Skin of body (tissue), 2 donors: Measurements from ENCODE around the gene ID1. TPM values are rescaled to one million over a fixed set of nuclear protein-coding genes. Genes with fewer than 3 reads are reported as not detected.
"Not testable (repeated sequence)": the region's sequence is repeated elsewhere in the genome, so short reads cannot be mapped to it uniquely, and the experiment has no call there.

ENCODE experiments used
- DNase-seq: peaks from one replicate; lab custom pipeline; 2025; lab: John Stamatoyannopoulos, UW
- total RNA-seq: library from RNA; depleted of rRNA; stranded (reverse); fragments of >200 nt; gene quantifications from one replicate; pipeline ENCODE4 v1.2.3, GENCODE V29; 2014

The ID1 gene
- total RNA-seq, 1 donor from 2014 or later = 130 TPM

- DNase-seq = no peak
Measured at GRCh38 chr20:31597481-31597855, 7.6 kb upstream of the ID1 start.

GRCh38 chr20:31602431-31602778, 2.7 kb upstream of the ID1 start:
- no peak for DNase-seq

- DNase-seq = no peak
Measured at GRCh38 chr20:31602779-31603441, 2.2 kb upstream of the ID1 start.

- DNase-seq = peak; percentile 89
Measured at GRCh38 chr20:31603822-31604566, 1.1 kb upstream of the ID1 start.

GRCh38 chr20:31604567-31605030, 490 bp upstream of the ID1 start:
- no peak for DNase-seq

- no peak for DNase-seq
Measured at GRCh38 chr20:31605902-31606803, 1.1 kb downstream of the ID1 start.

- peak; percentile 84 for DNase-seq
Measured at GRCh38 chr20:31606804-31607639, 1.9 kb downstream of the ID1 start.

- DNase-seq = no peak
Measured at GRCh38 chr20:31607640-31608250, 2.7 kb downstream of the ID1 start.

GRCh38 chr20:31608251-31608945, 3.3 kb downstream of the ID1 start:
- DNase-seq = peak; percentile 49

GRCh38 chr20:31612271-31612640, 7.2 kb downstream of the ID1 start:
- DNase-seq = not testable (repeated sequence)

- DNase-seq = no peak
Measured at GRCh38 chr20:31615416-31615815, 10.3 kb downstream of the ID1 start.

GRCh38 chr20:31617432-31618104, 12.5 kb downstream of the ID1 start:
- DNase-seq = no peak

- DNase-seq = no peak
Measured at GRCh38 chr20:31620246-31620645, 15.2 kb downstream of the ID1 start.

- DNase-seq = not testable (repeated sequence)
Measured at GRCh38 chr20:31623123-31623505, 18.0 kb downstream of the ID1 start.

GRCh38 chr20:31626534-31626933, 21.4 kb downstream of the ID1 start:
- not testable (repeated sequence) for DNase-seq

GRCh38 chr20:31628057-31628456, 23.0 kb downstream of the ID1 start:
- DNase-seq = not testable (repeated sequence)

- no peak for DNase-seq
Measured at GRCh38 chr20:31630187-31630790, 25.2 kb downstream of the ID1 start.

- no peak for DNase-seq
Measured at GRCh38 chr20:31632548-31633338, 27.7 kb downstream of the ID1 start.
